Endodermal cell (in vitro differentiated cells): Measurements from ENCODE around the gene HSBP1L1. TPM values are rescaled to one million over a fixed set of nuclear protein-coding genes. Genes with fewer than 3 reads are reported as not detected.
A peak's percentile ranks its signal among the peaks of the same experiment; 100 is the strongest.

Experiments
- DNase-seq: peaks from one replicate; pipeline ENCODE4 v3.0.0-alpha.2; 2017
- H3K27ac ChIP-seq: 2 replicates; pipeline ENCODE4 v1.5.1; 2013; ENCODE audit warnings: mild to moderate bottlenecking, low read depth, low read length, moderate library complexity
- H3K27me3 ChIP-seq: 2 replicates; pipeline ENCODE4 v1.6.1; 2013; ENCODE audit warnings: mild to moderate bottlenecking, low read length, moderate library complexity; ENCODE audit not compliant: insufficient read depth, control insufficient read depth, poor library complexity, severe bottlenecking
- H3K36me3 ChIP-seq: 2 replicates; pipeline ENCODE4 v1.7.0; 2013; ENCODE audit warnings: mild to moderate bottlenecking, low read length, moderate library complexity; ENCODE audit not compliant: control insufficient read depth, insufficient read depth
- H3K4me1 ChIP-seq: one replicate; pipeline ENCODE4 v1.7.0; 2013; ENCODE audit warnings: low read length; ENCODE audit not compliant: control insufficient read depth, insufficient read depth
- H3K4me3 ChIP-seq: 2 replicates; pipeline ENCODE4 v1.5.1; 2013; ENCODE audit warnings: mild to moderate bottlenecking, low read length, moderate library complexity
- H3K9ac ChIP-seq: 2 replicates; pipeline ENCODE4 v1.6.1; 2013; ENCODE audit warnings: mild to moderate bottlenecking, low read length, moderate library complexity; ENCODE audit not compliant: poor library complexity, severe bottlenecking; ENCODE audit errors: extremely low read depth
- H3K9me3 ChIP-seq: 2 replicates; pipeline ENCODE4 v1.6.1; 2013; ENCODE audit warnings: mild to moderate bottlenecking, low read length, moderate library complexity; ENCODE audit not compliant: control insufficient read depth
- H3K27ac Mint-ChIP-seq: 2 replicates; pipeline ENCODE4 v1.8.0; 2020; ENCODE audit warnings: mixed read lengths
- H3K27me3 Mint-ChIP-seq: 2 replicates; pipeline ENCODE4 v1.8.0; 2021; ENCODE audit warnings: mild to moderate bottlenecking, mixed read lengths; ENCODE audit not compliant: insufficient read depth
- H3K36me3 Mint-ChIP-seq: 2 replicates; pipeline ENCODE4 v1.8.0; 2020; ENCODE audit warnings: low read depth, mixed read lengths
- H3K4me1 Mint-ChIP-seq: 2 replicates; pipeline ENCODE4 v1.8.0; 2020; ENCODE audit warnings: mixed read lengths
- H3K4me3 Mint-ChIP-seq: 2 replicates; pipeline ENCODE4 v1.8.0; 2020; ENCODE audit warnings: mild to moderate bottlenecking, moderate library complexity, mixed read lengths
- H3K9me3 Mint-ChIP-seq: 2 replicates; pipeline ENCODE4 v1.8.0; 2020; ENCODE audit warnings: mild to moderate bottlenecking, mixed read lengths
- CTCF ChIP-seq: fragments of 200-600 bp; sonication (generic); conservative IDR thresholded peaks from 2 replicates; pipeline ENCODE4 v1.5.0; 2021; ENCODE audit warnings: antibody characterized with exemption, mild to moderate bottlenecking
- WGBS, 2 experiments: methylation state at CpG; one replicate each; pipeline versions ENCODE4 v1.1.5 to v1.1.7; 2013; ENCODE audit warnings: missing lambda C conversion rate in 2 of 2, mixed read lengths in 1 of 2; ENCODE audit not compliant: insufficient coverage in 1 of 2, insufficient read length in 1 of 2; 5-methylcytosine and 5-hydroxymethylcytosine counted together
- long read RNA-seq, 4 experiments: library from polyadenylated mRNA in 2 of 4; library from RNA in 1 of 4; library from capped mRNA in 1 of 4; stranded (forward) in 3 of 4; unstranded in 1 of 4; transcript quantifications; one replicate each; pipeline ENCODE4 v2.0.0, GENCODE V29; 2020 to 2021; ENCODE audit warnings: inconsistent platforms in 1 of 4
- polyA plus RNA-seq, 2 experiments: library from polyadenylated mRNA; stranded (reverse); fragments of 50-300 nt; gene quantifications; one replicate each; pipeline ENCODE4 v1.2.3, GENCODE V29; 2013
- total RNA-seq, 2 donors: library from RNA; stranded (reverse); fragmentation: NEBNext Ultra II Directional in 1 of 2; extraction: Animal tissue kit (Norgen Biotek cat#: 25700) in 1 of 2; gene quantifications; 2 replicates in 1 of 2; 3 replicates in 1 of 2; pipeline ENCODE4 v1.2.1, GENCODE V29; 2021

The HSBP1L1 gene
- 1 to 10 TPM; 2.6 to 2.7 TPM for total RNA-seq
- polyA plus RNA-seq (2013, experiment 1 of 2): 4.1 TPM
- 2.8 TPM for polyA plus RNA-seq (2013, experiment 2 of 2)
- long read RNA-seq, experiment 1: 0 reads
- long read RNA-seq, experiment 2, partial matches to known transcripts: 0 of 1 reads
- long read RNA-seq, experiment 2, other reads (novel, unspliced or antisense): 0 of 1 reads
- long read RNA-seq, experiment 3: 0 reads
- long read RNA-seq, experiment 4: 0 reads

- peak within 1 kb of the TSS; percentile 37 for H3K4me3 Mint-ChIP-seq
Measured at GRCh38 chr18:79964330-79965118, at the start of gene HSBP1L1. Gene HSBP1L1 (plus strand): TSS chr18:79964643. CDS start chr18:79964736, 93 bp downstream.

GRCh38 chr18:79915161-79916127 is 49.0 kb upstream of the HSBP1L1 start:
- DNase-seq: peak; percentile 35
- H3K9me3 Mint-ChIP-seq: no peaks in the 10 kb centered on the region

More at GRCh38 chr18:79964330-79965118, at the start of gene HSBP1L1:
- Mint-ChIP-seq H3K4me1 (peaks cover 18% of the 10 kb centered on the region), H3K27me3 (peaks cover 52% of the 10 kb centered on the region), H3K9me3 (peaks cover 2% of the 10 kb centered on the region), H3K27ac (no peak within 1 kb of the TSS), H3K36me3 (peaks cover 6% of the 10 kb centered on the region)
- TF ChIP-seq CTCF: peak; percentile 57
- peak; percentile 90 for DNase-seq
- Histone ChIP-seq H3K27ac (no peak within 1 kb of the TSS), H3K36me3 (peaks cover 9% of the 10 kb centered on the region), H3K9me3 (no peaks in the 10 kb centered on the region), H3K27me3 (peaks cover 7% of the 10 kb centered on the region), H3K4me3 (peak within 1 kb of the TSS; percentile 64), H3K4me1 (peaks cover 7% of the 10 kb centered on the region), H3K9ac (peak within 1 kb of the TSS; percentile 66)
- 13% methylated on average over 73 of the region's 73 CpGs; no CpG with 5 or more reads in 1 of the 2 experiments for WGBS, 2 experiments

More at GRCh38 chr18:79915161-79916127, 49.0 kb upstream of the HSBP1L1 start:
- H3K27me3 ChIP-seq: no peaks in the 10 kb centered on the region
- 92% methylated on average over 36 to 46 of the region's 50 CpGs for WGBS, 2 experiments
- H3K4me1 ChIP-seq: no peaks in the 10 kb centered on the region
- H3K27me3 Mint-ChIP-seq: no peaks in the 10 kb centered on the region
- H3K36me3 ChIP-seq: peaks cover 15% of the 10 kb centered on the region
- H3K27ac ChIP-seq: no peak overlapping the region
- no peak overlapping the region for H3K27ac Mint-ChIP-seq
- H3K4me3 ChIP-seq: no peak overlapping the region
- H3K9ac ChIP-seq: no peak overlapping the region
- H3K4me3 Mint-ChIP-seq: no peak overlapping the region
- no peaks in the 10 kb centered on the region for H3K9me3 ChIP-seq
- peaks cover 5% of the 10 kb centered on the region for H3K4me1 Mint-ChIP-seq
- TF ChIP-seq CTCF: no peak
- peaks cover 40% of the 10 kb centered on the region for H3K36me3 Mint-ChIP-seq
